GM23338 (cell line): ENCODE measurements around the gene VSIR. TPM values are rescaled to one million over a fixed set of nuclear protein-coding genes. Genes with fewer than 3 reads are reported as not detected.

Source experiments
- ATAC-seq: fragments of 200-7000 bp; cut with Tn5 transposase; 3 replicates; pipeline ENCODE4 v1.9.1; 2020
- DNase-seq: peaks from one replicate; pipeline ENCODE4 v3.0.0-alpha.2; 2015; ENCODE audit warnings: low spot score
- H2AFZ ChIP-seq: fragments of 200-600 bp; sonication (generic); 2 replicates; pipeline ENCODE4 v1.8.0; 2016; ENCODE audit warnings: antibody characterized with exemption, mild to moderate bottlenecking, moderate library complexity
- H3F3A ChIP-seq: fragments of 200-600 bp; sonication (generic); replicated peaks from 2 replicates; pipeline ENCODE4 v1.8.0; 2017; ENCODE audit warnings: antibody characterized with exemption, mixed run types, low read depth
- H3K27ac ChIP-seq: fragments of 200-600 bp; sonication (generic); 2 replicates; pipeline ENCODE4 v1.6.1; 2016; ENCODE audit warnings: low read depth
- H3K27me3 ChIP-seq: fragments of 200-600 bp; sonication (generic); 2 replicates; pipeline ENCODE4 v1.8.0; 2016; ENCODE audit warnings: mild to moderate bottlenecking, mixed run types, moderate library complexity; ENCODE audit not compliant: insufficient read depth
- H3K36me3 ChIP-seq: fragments of 200-600 bp; sonication (generic); 2 replicates; pipeline ENCODE4 v1.8.0; 2016; ENCODE audit warnings: mild to moderate bottlenecking; ENCODE audit not compliant: insufficient read depth
- H3K4me1 ChIP-seq: fragments of 200-600 bp; sonication (generic); 2 replicates; pipeline ENCODE4 v1.8.0; 2016; ENCODE audit warnings: mild to moderate bottlenecking, moderate library complexity; ENCODE audit not compliant: insufficient read depth
- H3K4me2 ChIP-seq: fragments of 200-600 bp; sonication (generic); 2 replicates; pipeline ENCODE4 v1.7.1; 2017; ENCODE audit warnings: mixed run types
- H3K4me3 ChIP-seq: fragments of 200-600 bp; sonication (generic); 2 replicates; pipeline ENCODE4 v1.6.1; 2016; ENCODE audit warnings: mixed run types
- H3K79me2 ChIP-seq: fragments of 200-600 bp; sonication (generic); replicated peaks from 2 replicates; pipeline ENCODE4 v1.8.0; 2017; ENCODE audit warnings: mild to moderate bottlenecking; ENCODE audit not compliant: insufficient read depth
- H3K9me2 ChIP-seq: fragments of 200-600 bp; sonication (generic); 2 replicates; pipeline ENCODE4 v1.8.0; 2017; ENCODE audit not compliant: insufficient read depth
- H4K20me1 ChIP-seq: fragments of 200-600 bp; sonication (generic); replicated peaks from 2 replicates; pipeline ENCODE4 v1.8.0; 2017; ENCODE audit warnings: mild to moderate bottlenecking; ENCODE audit not compliant: insufficient read depth
- H3K27ac Mint-ChIP-seq: 2 replicates; pipeline ENCODE4 v1.8.0; 2020; ENCODE audit warnings: inconsistent platforms, mild to moderate bottlenecking, moderate library complexity, mixed read lengths
- H3K27me3 Mint-ChIP-seq: 3 replicates; pipeline ENCODE4 v1.8.0; 2022; ENCODE audit warnings: low read depth, mild to moderate bottlenecking, moderate library complexity, mixed read lengths, inconsistent platforms; ENCODE audit not compliant: insufficient read depth, poor library complexity
- H3K36me3 Mint-ChIP-seq: 3 replicates; pipeline ENCODE4 v1.8.0; 2021; ENCODE audit warnings: low read depth, mild to moderate bottlenecking, inconsistent platforms, moderate library complexity, mixed read lengths
- H3K4me1 Mint-ChIP-seq: 3 replicates; pipeline ENCODE4 v1.8.0; 2020; ENCODE audit warnings: mild to moderate bottlenecking, inconsistent platforms, mixed read lengths
- H3K4me3 Mint-ChIP-seq: 3 replicates; pipeline ENCODE4 v1.8.0; 2021; ENCODE audit warnings: moderate library complexity, mild to moderate bottlenecking, inconsistent platforms, mixed read lengths
- H3K9me3 Mint-ChIP-seq: 3 replicates; pipeline ENCODE4 v1.8.0; 2020; ENCODE audit warnings: moderate library complexity, mild to moderate bottlenecking, inconsistent platforms, mixed read lengths
- CREB1 ChIP-seq: fragments of 250-450 bp; sonication (Bioruptor Pico); IDR thresholded peaks from 2 replicates; pipeline ENCODE4 v1.5.0; 2020; ENCODE audit warnings: low read depth, mild to moderate bottlenecking, moderate library complexity
- ETS1 ChIP-seq: IDR thresholded peaks from 2 replicates; pipeline ENCODE4 v1.6.1; 2016; ENCODE audit warnings: antibody characterized with exemption
- EZH2phosphoT487 ChIP-seq: fragments of 200-600 bp; sonication (generic); IDR thresholded peaks from one replicate; pipeline ENCODE4 v1.8.1; 2018; ENCODE audit warnings: antibody characterized with exemption; ENCODE audit not compliant: unreplicated experiment
- JUNB ChIP-seq: IDR thresholded peaks from one replicate; pipeline ENCODE4 v1.6.1; 2016; ENCODE audit warnings: antibody characterized with exemption; ENCODE audit not compliant: unreplicated experiment
- NANOG ChIP-seq: IDR thresholded peaks from 2 replicates; pipeline ENCODE4 v1.6.1; 2016; ENCODE audit warnings: antibody characterized with exemption, borderline replicate concordance
- ZNF462 ChIP-seq: fragments of 250-450 bp; sonication (Bioruptor Pico); IDR thresholded peaks from 2 replicates; pipeline ENCODE4 v1.5.0; 2020; ENCODE audit warnings: mild to moderate bottlenecking, moderate library complexity
- polyA plus RNA-seq: library from polyadenylated mRNA; unstranded; fragments of >200 nt; fragmentation: Nextera tagmentation; extraction: Ambion mirVana; gene quantifications from 2 replicates; pipeline ENCODE4 v1.2.1, GENCODE V29; 2016
- total RNA-seq: library from RNA; depleted of rRNA; stranded (reverse); fragments of >200 nt; shearing (Covaris generic); gene quantifications from 2 replicates; pipeline ENCODE4 v1.2.3, GENCODE V29; 2014

VSIR gene
- total and polyA plus RNA-seq, 2 experiments from 2014 or later: 0.10 to 0.74 TPM

- TF ChIP-seq ZNF462 (no peak), CREB1 (CRISPR knock-in tag) (no peak), NANOG (no peak), ETS1 (no peak), EZH2phosphoT487 (no peak), JUNB (no peak)
These were observed 62.2 kb downstream of the VSIR start (continued) for GRCh38 chr10:71711052-71711623.

DNA sequence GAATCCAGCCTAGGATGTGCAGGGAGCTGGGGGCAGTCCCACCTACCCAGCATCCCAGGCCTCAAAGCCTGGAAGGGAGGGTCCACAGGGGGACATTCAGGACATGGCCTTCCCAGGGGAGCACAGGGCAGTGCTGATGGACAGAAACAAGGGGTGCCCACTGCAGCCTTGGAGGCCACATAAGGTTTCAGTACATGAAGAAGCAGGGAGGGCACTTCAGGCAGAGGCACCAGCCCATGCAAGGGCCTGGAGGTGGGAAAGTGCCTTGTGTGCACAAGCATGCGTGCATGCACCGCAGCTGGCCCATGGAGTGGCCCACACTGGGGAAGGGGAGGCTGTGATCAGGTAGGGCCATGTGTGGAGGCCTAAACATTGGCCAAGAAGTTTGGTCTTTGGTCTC is 62.8 kb downstream of the VSIR start:
- H3F3A ChIP-seq: no peaks in the 10 kb centered on the region
- DNase-seq (no peak), ATAC-seq (no peak)
- H4K20me1 ChIP-seq: no peaks in the 10 kb centered on the region
- no peak overlapping the region for H3K4me3 ChIP-seq
- no peak overlapping the region for H3K4me3 Mint-ChIP-seq
- H3K9me3 Mint-ChIP-seq: no peaks in the 10 kb centered on the region
- TF ChIP-seq EZH2phosphoT487: no peak
- TF ChIP-seq ETS1: no peak
- H2AFZ ChIP-seq: no peak overlapping the region
- no peaks in the 10 kb centered on the region for H3K79me2 ChIP-seq
- no peak overlapping the region for H3K27ac ChIP-seq
- H3K4me2 ChIP-seq: no peak overlapping the region
- H3K4me1 ChIP-seq: peaks cover 8% of the 10 kb centered on the region
- no peaks in the 10 kb centered on the region for H3K27me3 ChIP-seq
- peaks cover 20% of the 10 kb centered on the region for H3K27me3 Mint-ChIP-seq
- no peaks in the 10 kb centered on the region for H3K36me3 Mint-ChIP-seq
- H3K9me2 ChIP-seq: no peaks in the 10 kb centered on the region
- H3K4me1 Mint-ChIP-seq: peaks cover 14% of the 10 kb centered on the region
- no peak overlapping the region for H3K27ac Mint-ChIP-seq
- H3K36me3 ChIP-seq: no peaks in the 10 kb centered on the region
